AG04449 (cell line): ENCODE measurements around the gene CLP1.
A peak's percentile ranks its signal among the peaks of the same experiment; 100 is the strongest.

Experiments
- CTCF ChIA-PET: fragments of 350-600 bp; formaldehyde crosslinking; extraction: SDS; loops from one replicate; lab custom pipeline; 2021; ENCODE audit warnings: antibody characterized with exemption; lab: Yijun Ruan, JAX
- POLR2A ChIA-PET: fragments of 400-600, 350-600 bp; formaldehyde crosslinking; extraction: SDS; loops from one replicate; lab custom pipeline; 2020; ENCODE audit warnings: antibody characterized with exemption, inconsistent platforms; lab: Yijun Ruan, JAX
- DNase-seq: peaks from one replicate; pipeline ENCODE4 v3.0.0-alpha.2; 2010; ENCODE audit warnings: low read depth, low spot score
- H3K4me3 ChIP-seq: 2 replicates; pipeline ENCODE4 v1.5.1; 2011; ENCODE audit warnings: low read depth, mild to moderate bottlenecking, control low read depth, low read length
- TF ChIP-seq, protein P1 (sequence below): IDR thresholded peaks from one replicate; pipeline ENCODE4 v1.5.1; 2011; ENCODE audit warnings: mild to moderate bottlenecking, moderate library complexity, low read length, control low read depth, inconsistent platforms; ENCODE audit not compliant: insufficient read depth; ENCODE audit errors: missing control alignments

Gene CLP1

GRCh38 chr11:57659669-57660068 is 2.1 kb downstream of the CLP1 start:
- CTCF ChIA-PET, result interaction anchor here (1.0 to 8.0 kb wide), 3 partner anchors 15 to 201 kb away, joined by 3 to 52 read pairs (median 5); no protein-coding TSS in a partner anchor

DNA sequence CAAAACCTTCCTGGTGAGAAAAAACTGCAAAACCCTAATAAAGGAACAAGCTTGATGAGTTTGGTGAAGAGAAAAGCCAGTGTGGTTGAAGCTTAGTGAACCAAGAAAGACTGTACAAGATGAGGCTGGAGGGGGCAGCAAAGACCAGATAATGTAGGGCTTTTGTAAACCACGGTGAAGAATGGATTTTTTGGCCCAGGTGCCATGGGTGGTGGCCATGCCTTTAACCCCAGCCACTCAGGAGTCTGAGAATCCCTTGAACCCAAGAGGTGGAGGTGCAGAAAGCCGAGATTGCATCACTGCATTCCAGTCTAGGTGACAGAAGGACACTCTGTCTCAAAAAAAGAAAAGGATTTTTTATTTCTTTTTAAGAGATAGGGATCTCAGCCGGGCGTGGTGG is 5.3 kb downstream of the CLP1 start:
- ChIA-PET CTCF (interaction anchor here (0.7 to 1.0 kb wide), 3 partner anchors 9 to 22 kb away, joined by 3 to 5 read pairs (median 3); no protein-coding TSS in a partner anchor), POLR2A (no interaction called here)
- no peak for DNase-seq
- no peak overlapping the region for H3K4me3 ChIP-seq
- TF ChIP-seq, protein P1, sequence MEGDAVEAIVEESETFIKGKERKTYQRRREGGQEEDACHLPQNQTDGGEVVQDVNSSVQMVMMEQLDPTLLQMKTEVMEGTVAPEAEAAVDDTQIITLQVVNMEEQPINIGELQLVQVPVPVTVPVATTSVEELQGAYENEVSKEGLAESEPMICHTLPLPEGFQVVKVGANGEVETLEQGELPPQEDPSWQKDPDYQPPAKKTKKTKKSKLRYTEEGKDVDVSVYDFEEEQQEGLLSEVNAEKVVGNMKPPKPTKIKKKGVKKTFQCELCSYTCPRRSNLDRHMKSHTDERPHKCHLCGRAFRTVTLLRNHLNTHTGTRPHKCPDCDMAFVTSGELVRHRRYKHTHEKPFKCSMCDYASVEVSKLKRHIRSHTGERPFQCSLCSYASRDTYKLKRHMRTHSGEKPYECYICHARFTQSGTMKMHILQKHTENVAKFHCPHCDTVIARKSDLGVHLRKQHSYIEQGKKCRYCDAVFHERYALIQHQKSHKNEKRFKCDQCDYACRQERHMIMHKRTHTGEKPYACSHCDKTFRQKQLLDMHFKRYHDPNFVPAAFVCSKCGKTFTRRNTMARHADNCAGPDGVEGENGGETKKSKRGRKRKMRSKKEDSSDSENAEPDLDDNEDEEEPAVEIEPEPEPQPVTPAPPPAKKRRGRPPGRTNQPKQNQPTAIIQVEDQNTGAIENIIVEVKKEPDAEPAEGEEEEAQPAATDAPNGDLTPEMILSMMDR, result no peak

More at GRCh38 chr11:57659669-57660068, 2.1 kb downstream of the CLP1 start:
- POLR2A ChIA-PET, result no interaction called here
- H3K4me3 ChIP-seq, result no peak overlapping the region
- DNase-seq, result no peak
- TF ChIP-seq, protein P1, result no peak

GRCh38 chr11:57663975-57664374 is 6.4 kb downstream of the CLP1 start:
- ChIA-PET POLR2A (interaction anchor here (0.6 kb wide), 1 partner anchor 97 kb away, joined by 3 read pairs; no protein-coding TSS in a partner anchor), CTCF (interaction anchor here (0.6 to 2.5 kb wide), 3 partner anchors 19 to 861 kb away, joined by 3 to 13 read pairs (median 3); no protein-coding TSS in a partner anchor)
- no peak overlapping the region for H3K4me3 ChIP-seq
- DNase-seq, result no peak
- TF ChIP-seq, protein P1, result no peak

DNA sequence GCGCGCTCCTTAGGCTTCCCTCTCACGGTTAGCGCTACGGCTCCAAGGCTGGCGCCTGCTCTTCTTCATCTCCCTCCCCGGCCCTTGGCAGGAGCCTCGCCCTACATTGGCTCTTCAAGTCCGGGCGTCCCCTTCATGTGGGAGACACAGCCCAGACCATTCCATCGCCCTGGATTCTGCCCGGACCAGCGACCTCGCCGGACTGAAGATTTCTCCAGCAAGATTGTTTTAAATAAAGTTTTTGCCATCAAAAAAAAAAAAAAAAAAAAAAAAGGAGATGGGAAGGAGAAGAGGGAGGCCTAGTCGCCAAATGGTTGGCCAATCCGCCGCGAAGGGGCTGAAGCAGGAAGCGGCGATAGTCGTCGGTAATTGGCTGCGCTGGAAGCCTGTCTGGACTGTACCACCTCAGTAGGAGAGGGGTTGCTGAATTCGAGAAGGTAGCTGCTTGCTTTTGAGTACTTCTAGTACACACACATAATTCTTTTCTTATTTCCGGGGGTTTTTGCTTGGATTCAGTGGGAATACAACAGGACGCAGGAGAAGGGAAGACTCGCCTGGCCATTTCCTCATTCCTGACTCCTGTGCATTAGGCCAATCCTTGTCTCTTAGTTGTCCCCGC is 9.7 kb downstream of the CLP1 start:
- TF ChIP-seq, protein P1, result no peak
- peak overlapping the region; percentile 72 for H3K4me3 ChIP-seq
- CTCF ChIA-PET, result interaction anchor here (0.8 to 1.6 kb wide), 3 partner anchors 10 to 857 kb away, joined by 3 to 16 read pairs (median 5); partner anchors contain the start of gene CLP1
- POLR2A ChIA-PET, result interaction anchor here (0.7 kb wide), 1 partner anchor 27 kb away, joined by 8 read pairs; no protein-coding TSS in a partner anchor
- DNase-seq, result peak; percentile 95

- DNase-seq, result peak; percentile 98
- CTCF ChIA-PET, result interaction anchor here (1.0 to 1.6 kb wide), 4 partner anchors 10 to 856 kb away, joined by 4 to 16 read pairs (median 4); partner anchors contain the start of gene CLP1
- TF ChIP-seq, protein P1, result peak; percentile 14
- H3K4me3 ChIP-seq, result peak within 1 kb of the TSS; percentile 94
- POLR2A ChIA-PET, result interaction anchor here (0.7 kb wide), 1 partner anchor 28 kb away, joined by 8 read pairs; no protein-coding TSS in a partner anchor
Measured at GRCh38 chr11:57667736-57668433, 10.3 kb downstream of the CLP1 start, which contains the start of gene ZDHHC5. Gene ZDHHC5 (plus strand): TSS chr11:57668114. CDS start chr11:57673091, 4,977 bp downstream.
